Kidney (tissue), 14 donors: ENCODE measurements around the gene CDKN2D. TPM values are rescaled to one million over a fixed set of nuclear protein-coding genes. Genes with fewer than 3 reads are reported as not detected.

Experiments used
- DNase-seq, 5 donors: peaks; one replicate each; pipeline ENCODE4 v3.0.0-alpha.2; 2013 to 2020
- FAIRE-seq: peaks from 2 replicates; lab custom pipeline; 2012; peaks lifted over from hg19 to GRCh38; lab: Jason Lieb, UNC
- H3K27ac ChIP-seq, 2 donors: one replicate each; pipeline ENCODE4 v1.7.0; 2013; ENCODE audit warnings: low read depth in 2 of 2, low read length in 2 of 2, inconsistent platforms in 1 of 2
- H3K27me3 ChIP-seq: one replicate; pipeline ENCODE4 v1.7.1; 2013; ENCODE audit warnings: low read length, inconsistent platforms; ENCODE audit not compliant: control insufficient read depth, insufficient read depth
- H3K36me3 ChIP-seq, 3 donors: one replicate each; pipeline versions ENCODE4 v1.7.0 to v1.7.1; 2013; ENCODE audit warnings: low read length in 3 of 3, control low read depth in 1 of 3, inconsistent platforms in 1 of 3; ENCODE audit not compliant: insufficient read depth in 3 of 3, control insufficient read depth in 2 of 3
- H3K4me1 ChIP-seq, 3 donors: one replicate each; pipeline versions ENCODE4 v1.7.0 to v1.7.1; 2013; ENCODE audit warnings: low read length in 3 of 3, inconsistent platforms in 1 of 3, low read depth in 1 of 3; ENCODE audit not compliant: control insufficient read depth in 2 of 3, insufficient read depth in 2 of 3
- H3K4me3 ChIP-seq, 3 donors: one replicate each; pipeline versions ENCODE4 v1.7.0 to v1.8.1; 2013; ENCODE audit warnings: low read length in 3 of 3, control low read depth in 1 of 3, inconsistent platforms in 1 of 3
- H3K9ac ChIP-seq, 3 donors: one replicate each; pipeline versions ENCODE4 v1.7.0 to v1.7.1; 2013; ENCODE audit warnings: low read length in 3 of 3, control low read depth in 1 of 3, inconsistent platforms in 1 of 3
- H3K9me3 ChIP-seq, 3 donors: one replicate each; pipeline versions ENCODE4 v1.7.0 to v1.7.1; 2013; ENCODE audit warnings: low read length in 3 of 3, control low read depth in 1 of 3, inconsistent platforms in 1 of 3; ENCODE audit not compliant: control insufficient read depth in 2 of 3, insufficient read depth in 1 of 3
- intact Hi-C: fragments of 100-400 bp; cut with DNase I; formaldehyde crosslinking; loops from one replicate; pipeline ENCODE4 v1.11.1; 2022
- polyA plus RNA-seq: library from polyadenylated mRNA; stranded (reverse); fragments of 350-450 nt; fragmentation: Illumina TruSeq; extraction: RNeasy Lipid Tissue Mini Kit (QIAGEN cat#74804); gene quantifications from one replicate; pipeline ENCODE4 v1.2.3, GENCODE V29; 2014; ENCODE audit warnings: low read depth, low replicate concordance; ENCODE audit not compliant: insufficient read depth
- total RNA-seq: library from RNA; stranded (reverse); fragmentation: NEBNext Ultra II Directional; extraction: Animal tissue kit (Norgen Biotek cat#: 25700); gene quantifications from one replicate; pipeline ENCODE4 v1.2.1, GENCODE V29; 2021
- TF ChIP-seq, protein P1 (sequence below): IDR thresholded peaks from 3 replicates; pipeline ENCODE4 v1.5.1; 2012; ENCODE audit warnings: mild to moderate bottlenecking, moderate library complexity, borderline replicate concordance; ENCODE audit not compliant: insufficient read depth; ENCODE audit errors: extremely low read depth
- donor health status: control.
- donor health status: control.
- donor health status: control.
- donor health status: control.
- donor health status: control.
- donor health status: DM: yes; HTN: yes; CAD: no.
- donor health status: Normal renal cell carcinoma (clear cell type).

The CDKN2D gene
- total and polyA plus RNA-seq, 2 donors from 2014 or later = 8.8 to 14.7 TPM

- Histone ChIP-seq H3K4me1 (peaks cover 0 to 5% (median 4%) of the 10 kb centered on the region in 3 donors), H3K9ac (no peak overlapping the region), H3K27me3 (peaks cover 29% of the 10 kb centered on the region), H3K27ac (no peak overlapping the region), H3K36me3 (no peaks in the 10 kb centered on the region), H3K4me3 (no peak overlapping the region), H3K9me3 (no peaks in the 10 kb centered on the region)
- DNase-seq (no peak), FAIRE-seq (no peak)
- TF ChIP-seq, protein P1, sequence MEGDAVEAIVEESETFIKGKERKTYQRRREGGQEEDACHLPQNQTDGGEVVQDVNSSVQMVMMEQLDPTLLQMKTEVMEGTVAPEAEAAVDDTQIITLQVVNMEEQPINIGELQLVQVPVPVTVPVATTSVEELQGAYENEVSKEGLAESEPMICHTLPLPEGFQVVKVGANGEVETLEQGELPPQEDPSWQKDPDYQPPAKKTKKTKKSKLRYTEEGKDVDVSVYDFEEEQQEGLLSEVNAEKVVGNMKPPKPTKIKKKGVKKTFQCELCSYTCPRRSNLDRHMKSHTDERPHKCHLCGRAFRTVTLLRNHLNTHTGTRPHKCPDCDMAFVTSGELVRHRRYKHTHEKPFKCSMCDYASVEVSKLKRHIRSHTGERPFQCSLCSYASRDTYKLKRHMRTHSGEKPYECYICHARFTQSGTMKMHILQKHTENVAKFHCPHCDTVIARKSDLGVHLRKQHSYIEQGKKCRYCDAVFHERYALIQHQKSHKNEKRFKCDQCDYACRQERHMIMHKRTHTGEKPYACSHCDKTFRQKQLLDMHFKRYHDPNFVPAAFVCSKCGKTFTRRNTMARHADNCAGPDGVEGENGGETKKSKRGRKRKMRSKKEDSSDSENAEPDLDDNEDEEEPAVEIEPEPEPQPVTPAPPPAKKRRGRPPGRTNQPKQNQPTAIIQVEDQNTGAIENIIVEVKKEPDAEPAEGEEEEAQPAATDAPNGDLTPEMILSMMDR = no peak
- intact Hi-C loops = no loop called here
Observed at GRCh38 chr19:10519421-10519820, 49.4 kb downstream of the CDKN2D start.

- TF ChIP-seq, protein P1 = no peak
- no peak overlapping the region for H3K9ac ChIP-seq
- FAIRE-seq = no peak
- no peak for DNase-seq
- H3K27ac ChIP-seq = no peak overlapping the region
- H3K9me3 ChIP-seq = no peaks in the 10 kb centered on the region
- peaks cover 30% of the 10 kb centered on the region for H3K27me3 ChIP-seq
- H3K4me1 ChIP-seq = peaks cover 0 to 6% (median 4%) of the 10 kb centered on the region in 3 donors
- no peaks in the 10 kb centered on the region for H3K36me3 ChIP-seq
- intact Hi-C loops = no loop called here
- H3K4me3 ChIP-seq = peak overlapping the region in 1 of 3 donors; percentile 35
Observed at GRCh38 chr19:10518444-10519361, 50.1 kb downstream of the CDKN2D start.

DNA sequence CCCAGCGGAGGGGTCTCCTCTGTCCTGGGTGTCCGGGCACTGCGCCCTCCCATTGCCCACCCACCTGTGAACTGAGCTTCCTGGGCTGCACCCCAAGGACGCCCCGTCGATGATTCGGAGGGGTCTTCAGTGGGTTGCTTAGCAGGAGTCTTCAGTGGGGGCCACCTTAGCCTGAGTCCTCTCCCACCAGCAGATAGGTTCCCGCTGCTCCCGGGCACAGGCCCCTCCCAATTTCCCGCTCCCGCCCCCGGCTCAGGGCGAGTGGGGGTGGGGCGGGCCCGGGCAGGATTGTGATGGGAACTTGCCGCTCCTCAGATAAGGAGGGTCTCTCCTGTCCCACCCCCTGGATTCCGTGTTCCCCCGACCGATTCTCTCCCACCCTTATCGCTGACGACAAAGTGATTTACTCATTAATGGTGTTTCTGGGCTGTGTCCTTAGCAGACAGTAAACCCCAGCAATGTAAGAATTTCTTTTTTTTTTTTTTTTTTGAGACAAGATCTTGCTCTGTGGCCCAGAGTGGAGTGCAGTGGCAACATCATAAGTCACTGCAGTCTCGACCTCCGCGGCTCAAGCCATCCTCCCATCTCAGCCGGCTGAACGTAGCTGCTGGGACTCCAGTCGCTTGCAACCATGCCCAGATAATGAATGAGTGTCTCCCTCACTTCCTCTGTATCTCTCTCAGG, 50.9 kb downstream of the CDKN2D start:
- intact Hi-C loops = no loop called here
- Histone ChIP-seq H3K9ac (no peak overlapping the region), H3K4me3 (peak overlapping the region in 1 of 3 donors; percentile 35), H3K4me1 (peaks cover 0 to 6% (median 4%) of the 10 kb centered on the region in 3 donors), H3K9me3 (no peaks in the 10 kb centered on the region), H3K27ac (peak overlapping the region in 1 of 2 donors; percentile 36), H3K36me3 (no peaks in the 10 kb centered on the region), H3K27me3 (peaks cover 35% of the 10 kb centered on the region)
- TF ChIP-seq, protein P1 = no peak
- DNase-seq (peak; percentile 38 to 78 (median 57)), FAIRE-seq (no peak)
